Renal pelvis (tissue), 12 donors: ENCODE data around the gene YIPF4. TPM values are rescaled to one million over a fixed set of nuclear protein-coding genes. Genes with fewer than 3 reads are reported as not detected.
A peak's percentile ranks its signal among the peaks of the same experiment; 100 is the strongest.

ENCODE experiments used
- DNase-seq: peaks from one replicate; pipeline ENCODE4 v3.0.0-alpha.2; 2013
- long read RNA-seq, 16 experiments: transcript quantifications; one replicate each; lab custom pipeline, GENCODE V29; 2026
- polyA plus RNA-seq, 3 donors: library from polyadenylated mRNA; unstranded; fragments of 120-200 nt; gene quantifications; one replicate each; pipeline ENCODE4 v1.2.1, GENCODE V29; 2013; ENCODE audit not compliant: insufficient read length in 3 of 3

Gene YIPF4
- 10 to 100 TPM; 53.0 to 72.3 (median 66.8) TPM for polyA plus RNA-seq
- long read RNA-seq, donor 1, full-length matches to known transcripts, result 27 of 27 reads
- long read RNA-seq, donor 1, partial matches to known transcripts, result 0 of 27 reads
- long read RNA-seq, donor 1, other reads (novel, unspliced or antisense), result 0 of 27 reads
- long read RNA-seq, donor 2, full-length matches to known transcripts, result 36 of 51 reads
- long read RNA-seq, donor 2, partial matches to known transcripts, result 15 of 51 reads
- long read RNA-seq, donor 2, other reads (novel, unspliced or antisense), result 0 of 51 reads
- long read RNA-seq, donor 3, full-length matches to known transcripts, result 26 of 38 reads
- long read RNA-seq, donor 3, partial matches to known transcripts, result 12 of 38 reads
- long read RNA-seq, donor 3, other reads (novel, unspliced or antisense), result 0 of 38 reads
- long read RNA-seq, donor 4, full-length matches to known transcripts, result 29 of 29 reads
- long read RNA-seq, donor 4, partial matches to known transcripts, result 0 of 29 reads
- long read RNA-seq, donor 4, other reads (novel, unspliced or antisense), result 0 of 29 reads
- long read RNA-seq, donor 5, full-length matches to known transcripts, result 19 of 19 reads
- long read RNA-seq, donor 5, partial matches to known transcripts, result 0 of 19 reads
- long read RNA-seq, donor 5, other reads (novel, unspliced or antisense), result 0 of 19 reads
- long read RNA-seq, donor 6, full-length matches to known transcripts, result 42 of 42 reads
- long read RNA-seq, donor 6, partial matches to known transcripts, result 0 of 42 reads
- long read RNA-seq, donor 6, other reads (novel, unspliced or antisense), result 0 of 42 reads
- long read RNA-seq, donor 7, full-length matches to known transcripts, result 32 of 92 reads
- long read RNA-seq, donor 7, partial matches to known transcripts, result 60 of 92 reads
- long read RNA-seq, donor 7, other reads (novel, unspliced or antisense), result 0 of 92 reads
- long read RNA-seq, donor 8, full-length matches to known transcripts, result 9 of 9 reads
- long read RNA-seq, donor 8, partial matches to known transcripts, result 0 of 9 reads
- long read RNA-seq, donor 8, other reads (novel, unspliced or antisense), result 0 of 9 reads
- long read RNA-seq, donor 9, full-length matches to known transcripts, result 30 of 35 reads
- long read RNA-seq, donor 9, partial matches to known transcripts, result 0 of 35 reads
- long read RNA-seq, donor 9, other reads (novel, unspliced or antisense), result 5 of 35 reads
- long read RNA-seq, donor 10, full-length matches to known transcripts, result 28 of 45 reads
- long read RNA-seq, donor 10, partial matches to known transcripts, result 17 of 45 reads
- long read RNA-seq, donor 10, other reads (novel, unspliced or antisense), result 0 of 45 reads
- long read RNA-seq, donor 11, full-length matches to known transcripts, result 15 of 25 reads
- long read RNA-seq, donor 11, partial matches to known transcripts, result 10 of 25 reads
- long read RNA-seq, donor 11, other reads (novel, unspliced or antisense), result 0 of 25 reads
- long read RNA-seq, donor 12, full-length matches to known transcripts, result 52 of 52 reads
- long read RNA-seq, donor 12, partial matches to known transcripts, result 0 of 52 reads
- long read RNA-seq, donor 12, other reads (novel, unspliced or antisense), result 0 of 52 reads
- long read RNA-seq, donor 13, full-length matches to known transcripts, result 15 of 22 reads
- long read RNA-seq, donor 13, partial matches to known transcripts, result 7 of 22 reads
- long read RNA-seq, donor 13, other reads (novel, unspliced or antisense), result 0 of 22 reads
- long read RNA-seq, donor 14, result 0 reads
- long read RNA-seq, donor 15, full-length matches to known transcripts, result 51 of 51 reads
- long read RNA-seq, donor 15, partial matches to known transcripts, result 0 of 51 reads
- long read RNA-seq, donor 15, other reads (novel, unspliced or antisense), result 0 of 51 reads
- long read RNA-seq, donor 16, full-length matches to known transcripts, result 37 of 37 reads
- long read RNA-seq, donor 16, partial matches to known transcripts, result 0 of 37 reads
- long read RNA-seq, donor 16, other reads (novel, unspliced or antisense), result 0 of 37 reads

GRCh38 chr2:32277674-32278477 lies at the start of gene YIPF4:
YIPF4 (plus strand) TSS chr2:32277904; CDS start chr2:32278156, 252 bp downstream.
- DNase-seq, result peak; percentile 96

DNA sequence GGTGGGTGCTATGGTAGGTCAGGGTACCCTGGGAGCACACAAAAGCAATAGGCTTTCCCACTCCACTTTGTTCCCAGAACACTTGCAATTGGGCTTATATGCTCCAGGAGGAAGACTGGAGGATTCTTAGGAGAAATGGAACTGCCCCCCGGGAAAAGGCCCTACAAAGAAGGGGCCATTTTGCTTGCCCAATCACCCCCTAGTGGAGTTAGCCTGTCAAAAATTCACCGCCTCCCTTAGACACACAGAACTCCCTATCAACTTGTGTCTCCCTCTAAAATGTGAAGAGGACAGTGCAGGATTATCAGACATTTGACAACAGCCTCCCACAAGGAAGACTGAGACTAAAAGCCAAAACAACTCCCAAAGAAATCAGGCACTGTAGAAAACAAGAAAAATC lies 49.5 kb upstream of the YIPF4 start:
- DNase-seq, result no peak

DNA sequence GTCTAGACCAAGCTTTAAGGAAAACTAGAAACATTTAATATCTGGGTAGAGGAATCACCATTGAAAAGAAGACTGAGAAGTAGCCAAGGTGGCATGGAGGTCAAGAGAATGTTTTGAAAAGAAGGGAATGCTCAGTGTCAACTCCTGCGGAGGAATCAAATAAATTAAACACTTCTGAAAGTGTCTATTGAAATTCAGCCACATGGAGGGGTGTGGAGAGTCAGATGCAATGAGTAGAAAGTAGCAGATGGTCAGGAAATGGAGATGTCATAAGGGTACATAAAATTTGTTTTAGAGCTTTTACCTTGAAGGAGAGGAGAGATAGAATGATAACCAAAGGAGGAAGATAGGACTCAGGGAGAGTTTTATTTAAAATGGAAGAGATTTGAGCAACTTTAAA lies 48.1 kb upstream of the YIPF4 start:
- DNase-seq, result no peak

DNA sequence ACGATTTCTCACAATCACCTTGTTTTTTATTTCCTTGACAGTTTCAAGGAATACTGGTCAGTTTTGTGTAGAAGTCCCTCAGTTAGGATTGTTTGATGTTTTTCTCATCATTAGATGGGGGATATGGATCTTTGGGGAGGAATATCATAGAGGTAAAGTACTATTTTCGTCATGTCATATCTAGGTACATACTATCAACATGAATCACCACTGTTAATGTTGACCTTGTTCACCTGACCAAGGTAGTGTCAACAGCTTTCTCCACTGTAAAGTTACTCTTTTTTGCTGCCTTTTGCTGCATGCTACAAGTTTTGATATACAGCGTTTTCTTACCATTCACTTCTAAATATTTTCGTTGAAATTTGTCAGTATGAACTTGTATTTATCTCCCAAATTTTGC lies 45.7 kb upstream of the YIPF4 start:
- no peak for DNase-seq

- DNase-seq, result no peak
These were observed 42.4 kb upstream of the YIPF4 start for GRCh38 chr2:32235315-32235714.

GRCh38 chr2:32237488-32237887 lies 40.2 kb upstream of the YIPF4 start:
- no peak for DNase-seq

- peak; percentile 5 for DNase-seq
These were observed 39.7 kb upstream of the YIPF4 start for GRCh38 chr2:32237996-32238395.

DNA sequence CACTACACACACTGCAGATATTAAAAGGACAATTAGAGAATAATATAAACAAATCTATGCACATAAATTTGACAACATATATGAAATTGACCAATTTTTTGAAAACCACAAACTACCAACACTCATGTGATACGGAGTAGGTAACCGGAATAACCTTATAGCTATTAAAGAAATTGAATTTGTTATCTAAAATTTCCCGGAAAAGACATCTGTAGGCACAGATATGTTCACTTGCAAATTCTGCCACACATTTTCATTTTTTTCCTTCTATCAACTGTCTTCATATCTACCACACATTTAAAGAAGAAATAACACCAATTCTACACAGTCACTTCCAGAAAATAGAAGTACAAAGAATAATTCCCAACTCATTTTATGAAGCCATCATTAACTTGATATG lies 35.4 kb upstream of the YIPF4 start:
- no peak for DNase-seq

DNA sequence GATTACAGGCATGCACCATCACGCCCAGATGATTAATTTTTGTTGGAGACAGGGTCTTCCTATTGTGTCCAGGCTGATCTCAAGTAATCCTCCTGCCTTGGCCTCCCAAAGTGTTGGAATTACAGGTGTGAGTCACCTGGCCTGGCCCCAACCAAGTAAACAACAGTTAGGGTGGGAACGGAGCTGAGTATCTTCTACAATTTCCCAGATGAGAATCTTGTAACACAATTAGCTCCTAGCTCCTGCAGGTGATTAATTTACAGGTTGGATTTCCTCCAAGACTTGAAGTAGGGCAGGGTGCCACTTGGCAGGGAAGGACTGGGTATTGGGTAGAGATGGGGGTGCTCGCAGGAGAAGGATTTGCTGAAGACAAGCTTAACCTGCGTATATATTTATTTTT lies 30.8 kb upstream of the YIPF4 start:
- no peak for DNase-seq

- DNase-seq, result no peak
These were observed 29.4 kb upstream of the YIPF4 start for GRCh38 chr2:32248299-32248698.

GRCh38 chr2:32249731-32250236 lies 27.9 kb upstream of the YIPF4 start:
- DNase-seq, result no peak

- DNase-seq, result no peak
These were observed 27.4 kb upstream of the YIPF4 start for GRCh38 chr2:32250290-32250689.

DNA sequence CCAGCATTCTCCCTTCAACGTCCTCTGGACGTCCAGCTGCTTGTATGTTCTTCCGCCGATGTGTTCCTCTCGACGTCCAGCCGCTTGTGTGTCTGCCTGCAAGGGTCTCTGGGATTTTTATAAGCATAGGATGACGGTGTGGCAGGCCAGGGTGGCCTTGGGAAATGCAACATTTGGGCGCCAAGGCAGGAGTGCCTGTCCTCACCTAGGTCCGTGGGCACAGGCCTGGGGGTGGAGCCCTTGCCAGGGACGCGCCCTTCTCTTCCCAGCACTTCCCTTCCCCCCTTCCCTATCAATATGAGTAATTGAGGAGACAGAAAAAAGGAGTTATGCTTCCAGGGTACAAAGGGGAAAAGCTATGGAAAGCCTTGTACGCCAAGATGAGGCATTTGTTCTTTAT lies 19.5 kb upstream of the YIPF4 start:
- no peak for DNase-seq

DNA sequence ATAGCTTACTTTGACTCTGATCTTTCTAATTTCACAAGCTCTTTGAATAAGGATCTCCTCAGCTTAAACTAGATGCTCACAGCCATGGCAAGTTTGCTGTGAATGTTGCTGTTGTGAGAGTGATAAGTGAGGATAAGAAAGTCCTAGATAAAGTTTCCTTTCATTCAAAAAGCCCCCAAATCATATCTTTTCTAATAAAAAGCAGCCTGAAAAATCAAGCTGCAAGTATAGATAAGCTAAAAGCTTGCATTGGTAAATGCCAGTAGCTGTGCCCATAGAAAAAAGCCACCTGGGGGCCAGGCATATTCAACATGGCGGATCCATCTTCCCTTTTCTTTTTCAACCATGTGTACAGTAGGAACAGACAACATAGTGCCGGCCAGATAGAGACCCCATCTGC lies 17.3 kb upstream of the YIPF4 start:
- no peak for DNase-seq

DNA sequence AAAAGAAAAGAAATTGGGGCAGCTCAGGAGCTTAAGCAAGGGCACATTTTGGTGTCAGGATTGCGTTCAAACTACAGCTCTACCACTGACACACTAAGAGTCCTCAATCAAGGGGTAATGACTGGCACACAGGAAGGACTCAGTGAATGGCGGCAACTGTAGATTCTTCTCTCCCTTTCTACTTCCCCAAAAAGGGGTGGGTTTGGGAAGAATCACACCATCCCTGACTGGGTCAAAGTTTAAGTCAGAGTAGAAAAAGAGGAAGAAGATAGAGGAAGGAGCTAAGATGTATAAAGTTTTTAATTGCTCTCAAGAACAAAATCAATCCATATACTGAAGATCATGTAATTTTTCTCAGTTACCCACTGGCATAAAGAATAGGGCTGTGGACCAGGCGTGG lies 15.6 kb upstream of the YIPF4 start:
- DNase-seq, result no peak

GRCh38 chr2:32264422-32265105 lies 13.1 kb upstream of the YIPF4 start, which contains the start of gene NLRC4:
NLRC4 (minus strand) TSS chr2:32264886; CDS start chr2:32256775, 8,111 bp downstream.
- no peak for DNase-seq

- DNase-seq, result no peak
These were observed 6.6 kb upstream of the YIPF4 start for GRCh38 chr2:32271063-32271462.

- no peak for DNase-seq
These were observed 5.4 kb upstream of the YIPF4 start for GRCh38 chr2:32272279-32272678.

DNA sequence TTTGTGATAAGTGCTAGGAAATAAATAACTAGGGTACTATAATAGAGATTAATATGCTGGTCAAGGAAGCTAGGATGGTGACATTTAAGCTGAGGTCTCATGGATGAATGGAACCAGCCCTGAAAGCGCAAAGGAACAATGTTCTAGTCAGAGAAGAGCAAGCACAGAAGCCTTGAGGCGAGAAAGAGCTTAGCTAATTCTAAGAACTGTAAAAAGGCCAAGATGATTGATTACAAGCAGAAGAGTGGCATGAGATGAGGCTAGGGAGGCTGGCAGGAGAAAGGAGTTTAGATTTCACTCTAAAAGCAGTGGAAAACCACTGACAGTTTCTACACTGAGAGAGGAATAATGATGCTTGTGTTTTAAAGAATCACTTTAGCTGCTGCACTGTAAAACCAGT lies 3.4 kb upstream of the YIPF4 start:
- no peak for DNase-seq
